H9 (cell line): ENCODE measurements around the gene POU6F2. TPM values are rescaled to one million over a fixed set of nuclear protein-coding genes. Genes with fewer than 3 reads are reported as not detected.

Experiments used
- DNase-seq: peaks from one replicate; pipeline ENCODE4 v3.0.0-alpha.2; 2017
- H2AFZ ChIP-seq: one replicate; pipeline ENCODE4 v1.6.1; 2013; ENCODE audit warnings: mild to moderate bottlenecking, low read length, control low read depth, moderate library complexity
- H2AK5ac ChIP-seq: 2 replicates; pipeline ENCODE4 v1.6.1; 2013; ENCODE audit warnings: low read length, control low read depth, mixed read lengths; ENCODE audit not compliant: insufficient read length
- H2BK120ac ChIP-seq: one replicate; pipeline ENCODE4 v1.6.1; 2013; ENCODE audit warnings: low read depth, mild to moderate bottlenecking, low read length, control low read depth, inconsistent platforms; ENCODE audit not compliant: poor library complexity, severe bottlenecking
- H2BK12ac ChIP-seq: 2 replicates; pipeline ENCODE4 v1.6.1; 2013; ENCODE audit warnings: low read length, control low read depth, mixed read lengths, low read depth; ENCODE audit not compliant: insufficient read length
- H2BK15ac ChIP-seq: 2 replicates; pipeline ENCODE4 v1.6.1; 2013; ENCODE audit warnings: low read depth, low read length, control low read depth
- H2BK20ac ChIP-seq: one replicate; pipeline ENCODE4 v1.6.1; 2013; ENCODE audit warnings: low read depth, mild to moderate bottlenecking, low read length, control low read depth, inconsistent platforms; ENCODE audit not compliant: poor library complexity, severe bottlenecking
- H2BK5ac ChIP-seq: 2 replicates; pipeline ENCODE4 v1.6.1; 2013; ENCODE audit warnings: low read length, control low read depth, mixed read lengths; ENCODE audit not compliant: insufficient read length
- H3K14ac ChIP-seq: 2 replicates; pipeline ENCODE4 v1.6.1; 2013; ENCODE audit warnings: low read length, control low read depth; ENCODE audit not compliant: insufficient read depth
- H3K18ac ChIP-seq: 2 replicates; pipeline ENCODE4 v1.6.1; 2013; ENCODE audit warnings: low read depth, mild to moderate bottlenecking, mixed read lengths, low read length, control low read depth; ENCODE audit not compliant: insufficient read length
- H3K23ac ChIP-seq: 2 replicates; pipeline ENCODE4 v1.6.1; 2013; ENCODE audit warnings: low read length, control low read depth, mixed read lengths, low read depth; ENCODE audit not compliant: insufficient read length
- H3K23me2 ChIP-seq: 2 replicates; pipeline ENCODE4 v1.6.1; 2013; ENCODE audit warnings: low read depth, mild to moderate bottlenecking, mixed read lengths, low read length, control low read depth; ENCODE audit not compliant: insufficient read length, poor library complexity, severe bottlenecking
- H3K27ac ChIP-seq: 2 replicates; pipeline ENCODE4 v1.5.1; 2013; ENCODE audit warnings: low read length, control low read depth, mixed read lengths, low read depth; ENCODE audit not compliant: insufficient read length
- H3K27me3 ChIP-seq: 2 replicates; pipeline ENCODE4 v1.6.1; 2013; ENCODE audit warnings: low read length, control low read depth, inconsistent platforms; ENCODE audit not compliant: insufficient read depth
- H3K4ac ChIP-seq: 2 replicates; pipeline ENCODE4 v1.6.1; 2013; ENCODE audit warnings: low read depth, mild to moderate bottlenecking, control low read depth, inconsistent platforms, low read length, moderate library complexity
- H3K4me1 ChIP-seq: 2 replicates; pipeline ENCODE4 v1.6.1; 2013; ENCODE audit warnings: low read length, control low read depth, inconsistent platforms; ENCODE audit not compliant: insufficient read depth
- H3K4me2 ChIP-seq: 2 replicates; pipeline ENCODE4 v1.6.1; 2013; ENCODE audit warnings: low read length, control low read depth, mixed read lengths; ENCODE audit not compliant: insufficient read length, insufficient read depth
- H3K56ac ChIP-seq: 2 replicates; pipeline ENCODE4 v1.6.1; 2013; ENCODE audit warnings: low read depth, mild to moderate bottlenecking, mixed read lengths, low read length, control low read depth; ENCODE audit not compliant: insufficient read length
- H3K79me1 ChIP-seq: 2 replicates; pipeline ENCODE4 v1.6.1; 2013; ENCODE audit warnings: low read depth, mild to moderate bottlenecking, moderate library complexity, low read length, control low read depth, inconsistent platforms; ENCODE audit not compliant: insufficient read depth, poor library complexity, severe bottlenecking
- H3K79me2 ChIP-seq: 2 replicates; pipeline ENCODE4 v1.6.1; 2013; ENCODE audit warnings: low read length, control low read depth, inconsistent platforms; ENCODE audit not compliant: insufficient read depth
- H3K9ac ChIP-seq: 2 replicates; pipeline ENCODE4 v1.6.1; 2013; ENCODE audit warnings: low read length, control low read depth, mixed read lengths; ENCODE audit not compliant: insufficient read length; ENCODE audit errors: extremely low read depth
- H3K9me3 ChIP-seq: one replicate; pipeline ENCODE4 v1.6.1; 2013; ENCODE audit warnings: low read depth, low read length, inconsistent platforms; ENCODE audit not compliant: control insufficient read depth
- H3T11ph ChIP-seq: one replicate; pipeline ENCODE4 v1.6.1; 2013; ENCODE audit warnings: mild to moderate bottlenecking, low read length, control low read depth, inconsistent platforms
- H4K20me1 ChIP-seq: one replicate; pipeline ENCODE4 v1.6.1; 2013; ENCODE audit not compliant: control insufficient read depth, insufficient read length, insufficient read depth
- H4K5ac ChIP-seq: 2 replicates; pipeline ENCODE4 v1.6.1; 2013; ENCODE audit warnings: low read depth, mild to moderate bottlenecking, mixed read lengths, low read length, control low read depth; ENCODE audit not compliant: insufficient read length
- H4K8ac ChIP-seq: replicated peaks from 2 replicates; pipeline ENCODE4 v1.6.1; 2013; ENCODE audit warnings: low read length, control low read depth, mixed read lengths, low read depth; ENCODE audit not compliant: insufficient read length
- H4K91ac ChIP-seq: 2 replicates; pipeline ENCODE4 v1.6.1; 2013; ENCODE audit warnings: low read depth, mild to moderate bottlenecking, moderate library complexity, mixed read lengths, low read length, control low read depth; ENCODE audit not compliant: insufficient read length
- H3K27ac Mint-ChIP-seq, 3 experiments: 2 replicates in 2 of 3; 3 replicates in 1 of 3; pipeline ENCODE4 v1.8.0; 2020 to 2021; ENCODE audit warnings: mixed read lengths in 3 of 3, mild to moderate bottlenecking in 1 of 3, moderate library complexity in 1 of 3
- H3K27me3 Mint-ChIP-seq: 2 replicates; pipeline ENCODE4 v1.8.0; 2021; ENCODE audit warnings: low read depth, mild to moderate bottlenecking, moderate library complexity, mixed read lengths
- H3K36me3 Mint-ChIP-seq, 3 experiments: 2 replicates in 2 of 3; 3 replicates in 1 of 3; pipeline ENCODE4 v1.8.0; 2020 to 2021; ENCODE audit warnings: low read depth in 3 of 3, mixed read lengths in 3 of 3; ENCODE audit not compliant: insufficient read depth in 1 of 3
- H3K4me1 Mint-ChIP-seq, 2 experiments: 2 replicates each; pipeline ENCODE4 v1.8.0; 2020; ENCODE audit warnings: mixed read lengths in 2 of 2
- H3K4me3 Mint-ChIP-seq, 2 experiments: 2 replicates in 1 of 2; 3 replicates in 1 of 2; pipeline ENCODE4 v1.8.0; 2020 to 2021; ENCODE audit warnings: mild to moderate bottlenecking in 2 of 2, mixed read lengths in 2 of 2, moderate library complexity in 1 of 2
- H3K9me3 Mint-ChIP-seq, 2 experiments: 2 replicates in 1 of 2; 3 replicates in 1 of 2; pipeline ENCODE4 v1.8.0; 2020; ENCODE audit warnings: mild to moderate bottlenecking in 2 of 2, mixed read lengths in 2 of 2, moderate library complexity in 1 of 2
- CTCF ChIP-seq: fragments of 200-600 bp; sonication (generic); conservative IDR thresholded peaks from 3 replicates; pipeline ENCODE4 v1.8.0; 2021; ENCODE audit warnings: antibody characterized with exemption, mild to moderate bottlenecking
- WGBS: extraction: QIAGEN DNeasy Blood & Tissue Kit; methylation state at CpG from one replicate; pipeline ENCODE4 v1.1.7; 2013; ENCODE audit warnings: missing lambda C conversion rate, low lambda C conversion rate, mixed read lengths; ENCODE audit not compliant: insufficient read length; ENCODE audit errors: extremely low coverage; 5-methylcytosine and 5-hydroxymethylcytosine counted together
- total RNA-seq: library from RNA; stranded (reverse); gene quantifications from 2 replicates; pipeline ENCODE4 v1.2.1, GENCODE V29; 2021

POU6F2 gene
- total RNA-seq, 1 experiment from 2014 or later, result 1.9 TPM

- Mint-ChIP-seq H3K4me3 (no peak overlapping the region), H3K36me3 (peaks cover 2 to 10% (median 9%) of the 10 kb centered on the region in 3 experiments; a peak in 6 of 7 replicates), H3K27ac (no peak overlapping the region), H3K27me3 (no peaks in the 10 kb centered on the region), H3K4me1 (peaks cover 7 to 10% of the 10 kb centered on the region in 2 experiments), H3K9me3 (peaks cover 5 to 8% of the 10 kb centered on the region in 2 experiments; a peak in 4 of 5 replicates)
- Histone ChIP-seq H2AFZ (no peak overlapping the region), H3K14ac (no peak overlapping the region), H3T11ph (no peak overlapping the region), H4K20me1 (no peaks in the 10 kb centered on the region), H3K4ac (no peak overlapping the region), H3K23me2 (no peaks in the 10 kb centered on the region), H3K79me1 (peaks cover 3% of the 10 kb centered on the region), H4K8ac (no peak overlapping the region), H3K56ac (no peak overlapping the region), H4K91ac (no peak overlapping the region), H3K23ac (no peak overlapping the region), H2AK5ac (no peak overlapping the region), H2BK20ac (no peak overlapping the region), H3K79me2 (no peaks in the 10 kb centered on the region), H2BK120ac (no peak overlapping the region), H3K18ac (no peak overlapping the region), H2BK15ac (no peak overlapping the region), H3K4me2 (no peak overlapping the region), H2BK5ac (no peak overlapping the region), H3K27me3 (no peaks in the 10 kb centered on the region), H4K5ac (no peak overlapping the region), H2BK12ac (no peak overlapping the region), H3K27ac (no peak overlapping the region), H3K9me3 (peaks cover 6% of the 10 kb centered on the region), H3K9ac (no peak overlapping the region), H3K4me1 (0 out of 2 replicates have a peak, but pooled peaks cover 5% of the 10 kb centered on the region)
- TF ChIP-seq CTCF, result no peak
- DNase-seq, result no peak
- WGBS, result no CpG with 5 or more reads among the region's 4 CpGs
These were observed 49.8 kb downstream of the POU6F2 start for GRCh38 chr7:39027491-39027890.
